ENCODE data around the gene SH3BP1.

DNA sequence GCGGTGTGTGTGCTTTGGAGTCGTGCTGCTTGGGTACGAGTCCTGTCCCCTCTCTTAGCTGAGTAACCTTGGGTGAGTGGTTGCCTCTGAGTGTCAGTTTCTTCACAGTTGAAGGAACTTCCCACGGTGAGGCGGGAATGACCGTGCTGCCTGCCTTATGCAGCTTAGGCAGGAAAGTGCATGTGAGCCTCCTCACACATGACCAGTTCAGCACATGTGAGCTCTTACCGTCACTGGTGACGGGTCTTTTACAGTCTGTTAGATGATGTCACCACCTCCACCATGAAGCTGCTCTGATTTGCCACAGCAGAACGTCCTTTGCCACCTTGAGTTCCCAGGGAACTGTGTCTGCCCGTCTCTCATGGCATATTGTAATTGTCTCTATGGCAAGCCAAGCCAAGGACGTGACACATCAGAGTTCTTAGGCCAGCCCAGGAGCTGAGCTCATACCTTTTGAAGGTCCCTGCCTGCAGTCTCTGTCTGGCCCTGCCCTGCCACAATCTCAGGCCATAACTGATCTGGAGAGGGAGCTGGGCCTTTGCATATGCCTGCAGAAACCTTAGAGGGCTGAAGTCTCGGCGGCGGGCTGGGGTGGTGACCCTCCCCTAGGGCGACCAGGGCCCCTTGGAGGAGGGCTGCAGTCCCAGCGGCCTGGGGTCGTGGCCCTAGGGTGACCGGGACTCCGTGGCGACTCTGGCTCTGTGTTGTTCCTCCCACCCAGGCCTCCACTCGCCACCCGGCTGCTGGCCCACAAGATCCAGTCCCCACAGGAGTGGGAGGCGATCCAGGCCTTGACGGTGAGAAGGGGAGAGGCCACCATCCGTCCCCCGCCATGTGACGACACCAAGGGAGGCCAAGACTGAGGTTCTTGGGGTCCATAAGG, 23.0 kb upstream of the SH3BP1 start:
- TF ChIP-seq POLR2AphosphoS5 (IDR thresholded peaks at IDR 0.05) = no peak
- TF ChIP-seq, protein P1, sequence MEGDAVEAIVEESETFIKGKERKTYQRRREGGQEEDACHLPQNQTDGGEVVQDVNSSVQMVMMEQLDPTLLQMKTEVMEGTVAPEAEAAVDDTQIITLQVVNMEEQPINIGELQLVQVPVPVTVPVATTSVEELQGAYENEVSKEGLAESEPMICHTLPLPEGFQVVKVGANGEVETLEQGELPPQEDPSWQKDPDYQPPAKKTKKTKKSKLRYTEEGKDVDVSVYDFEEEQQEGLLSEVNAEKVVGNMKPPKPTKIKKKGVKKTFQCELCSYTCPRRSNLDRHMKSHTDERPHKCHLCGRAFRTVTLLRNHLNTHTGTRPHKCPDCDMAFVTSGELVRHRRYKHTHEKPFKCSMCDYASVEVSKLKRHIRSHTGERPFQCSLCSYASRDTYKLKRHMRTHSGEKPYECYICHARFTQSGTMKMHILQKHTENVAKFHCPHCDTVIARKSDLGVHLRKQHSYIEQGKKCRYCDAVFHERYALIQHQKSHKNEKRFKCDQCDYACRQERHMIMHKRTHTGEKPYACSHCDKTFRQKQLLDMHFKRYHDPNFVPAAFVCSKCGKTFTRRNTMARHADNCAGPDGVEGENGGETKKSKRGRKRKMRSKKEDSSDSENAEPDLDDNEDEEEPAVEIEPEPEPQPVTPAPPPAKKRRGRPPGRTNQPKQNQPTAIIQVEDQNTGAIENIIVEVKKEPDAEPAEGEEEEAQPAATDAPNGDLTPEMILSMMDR (IDR thresholded peaks at IDR 0.05) = no peak
- TF ChIP-seq POLR2A (IDR thresholded peaks at IDR 0.05) = no peak

Measured in stomach (tissue), 4 donors.